ENCODE results near the gene RBM4B.
A peak's percentile ranks its signal among the peaks of the same experiment; 100 is the strongest.
"Not testable (repeated sequence)": the region's sequence is repeated elsewhere in the genome, so short reads cannot be mapped to it uniquely, and the experiment has no call there.

Gene RBM4B

GRCh38 chr11:66643745-66644437 lies 33.8 kb downstream of the RBM4B start:
- DNase-seq: no peak

DNA sequence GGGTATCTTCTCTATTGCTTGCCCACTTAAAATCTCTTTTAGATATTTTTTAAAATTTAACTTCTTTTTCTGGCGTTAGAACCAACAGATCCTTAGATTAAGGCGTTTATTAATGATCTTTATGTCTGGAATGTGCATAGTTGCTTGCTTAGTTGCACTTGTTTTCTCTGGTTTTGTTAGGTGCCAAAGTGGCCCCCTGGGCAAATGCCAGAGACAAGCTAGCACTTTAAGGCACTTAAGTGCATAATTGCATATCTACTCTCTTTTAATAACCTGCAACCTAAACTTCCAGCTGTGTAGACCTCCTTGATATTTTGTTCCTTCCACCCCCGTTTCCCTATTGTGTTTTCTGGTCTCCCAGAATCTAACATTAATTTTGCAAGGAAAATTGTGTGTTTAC lies 35.9 kb downstream of the RBM4B start:
- no peak for DNase-seq

GRCh38 chr11:66639814-66640340 lies 37.8 kb downstream of the RBM4B start:
- DNase-seq: not testable (repeated sequence)

DNA sequence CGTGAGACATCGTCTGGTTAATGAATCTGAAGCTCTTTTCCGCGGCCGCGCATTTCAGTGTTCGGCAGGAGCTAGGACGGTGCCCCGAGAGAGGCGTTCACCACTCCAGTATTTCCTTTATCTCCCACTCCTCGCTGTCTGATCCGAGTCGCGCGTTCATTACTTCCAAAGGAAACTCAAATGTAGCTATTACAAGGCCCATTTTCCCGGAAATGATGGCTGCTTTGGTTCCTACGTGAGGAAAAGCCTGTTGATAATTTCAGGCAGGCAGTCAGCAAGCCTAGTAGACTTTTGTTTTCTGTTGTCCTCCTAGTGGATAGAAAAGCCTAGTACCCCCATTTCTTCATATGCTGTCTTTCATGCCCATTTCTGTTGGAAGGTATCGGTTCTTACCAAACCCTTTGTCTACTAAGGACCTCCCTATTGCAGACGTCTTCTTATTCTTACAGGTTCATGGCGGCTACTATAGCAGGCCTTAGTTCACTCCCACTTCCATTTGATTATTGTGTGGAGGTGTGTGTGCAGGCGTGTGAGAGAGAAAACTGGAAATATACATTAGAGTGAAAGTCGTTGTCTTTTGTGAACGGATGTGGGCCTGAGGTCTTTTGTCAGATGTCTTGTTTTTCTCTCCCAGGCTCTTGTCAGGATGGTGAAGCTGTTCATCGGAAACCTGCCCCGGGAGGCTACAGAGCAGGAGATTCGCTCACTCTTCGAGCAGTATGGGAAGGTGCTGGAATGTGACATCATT lies 38.4 kb downstream of the RBM4B start:
- DNase-seq: peak in 9 of 56 donors; percentile 36 to 70 (median 53)

DNA sequence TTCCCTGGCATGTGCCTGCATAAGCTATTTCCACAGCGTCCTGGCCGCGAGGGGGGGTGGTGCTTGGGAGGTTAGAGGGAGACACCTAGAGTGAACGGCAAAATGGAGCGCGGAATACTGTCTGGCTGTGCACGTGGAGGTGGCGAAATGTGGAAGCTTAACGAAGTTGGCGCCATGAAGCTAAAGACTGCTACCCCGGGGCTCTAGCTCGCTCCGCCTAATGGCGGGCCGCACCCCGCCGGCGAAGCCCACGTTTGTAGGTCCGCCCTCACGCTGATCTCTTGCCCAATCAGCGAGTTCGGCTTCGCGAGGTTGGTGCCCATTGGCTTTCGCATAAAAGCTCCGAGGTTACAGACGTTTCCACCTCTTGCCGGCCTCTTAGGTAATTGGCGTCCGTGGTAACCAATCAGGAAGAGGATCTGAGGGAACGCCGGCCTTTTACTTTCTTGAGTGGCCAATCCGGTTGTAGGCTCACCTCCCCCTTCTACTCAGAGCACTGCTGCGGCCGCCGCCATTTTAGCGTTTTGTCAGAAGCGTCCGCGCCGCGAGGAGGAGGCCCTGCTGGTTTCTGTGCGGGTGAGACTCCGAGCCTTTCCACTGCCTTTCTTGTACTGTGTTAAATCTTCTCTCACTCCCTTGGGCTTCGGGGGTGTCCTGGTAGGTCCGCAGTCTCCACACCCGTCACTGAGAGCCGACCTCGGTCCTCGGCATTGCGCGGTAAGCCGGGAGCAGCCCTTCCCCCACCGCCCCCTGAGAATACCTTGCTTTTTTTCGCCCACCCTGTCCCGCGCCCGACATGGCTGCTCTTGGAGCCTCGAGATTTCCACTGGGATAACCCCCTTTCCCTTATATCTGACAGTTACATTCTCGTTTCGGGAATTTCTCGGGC lies 39.3 kb downstream of the RBM4B start, which contains the start of gene RBM4:
Gene RBM4, plus strand, starts transcription at position 527 of the 889 bp plus-strand sequence. CDS start 1,009 bp downstream, outside the sequence.
- peak; percentile 86 to 100 (median 98) for DNase-seq

DNA sequence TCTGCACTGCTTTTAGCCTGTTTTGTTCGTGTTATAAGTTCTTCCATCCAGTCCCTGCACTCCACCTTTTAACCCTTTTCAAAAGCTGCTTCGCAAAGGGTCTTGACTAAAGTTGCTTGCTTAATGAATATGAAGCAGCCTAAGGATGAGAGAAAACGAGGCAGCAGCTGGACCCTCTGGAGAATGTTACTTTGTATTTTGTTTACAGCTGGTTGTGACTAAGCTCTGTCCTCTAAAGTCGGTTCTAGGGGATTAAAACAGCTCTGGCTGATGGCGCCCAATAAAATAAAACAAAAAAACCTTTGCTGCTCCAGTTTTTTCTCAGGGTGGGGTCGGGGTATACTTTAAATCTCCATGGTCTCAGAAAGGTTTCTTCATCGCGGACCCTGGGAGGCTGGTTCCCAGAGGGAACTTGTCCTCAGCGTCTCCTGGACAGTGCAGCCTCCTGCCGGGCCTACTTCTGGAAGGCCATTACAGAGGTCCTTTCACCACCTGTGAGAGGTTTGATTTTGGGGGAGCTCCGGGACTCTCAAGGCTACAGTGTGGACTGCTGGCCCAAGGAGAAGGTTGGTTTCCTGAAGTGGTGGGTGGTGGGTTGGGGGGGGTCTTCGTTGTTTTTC lies 40.0 kb downstream of the RBM4B start:
- no peak for DNase-seq

DNA sequence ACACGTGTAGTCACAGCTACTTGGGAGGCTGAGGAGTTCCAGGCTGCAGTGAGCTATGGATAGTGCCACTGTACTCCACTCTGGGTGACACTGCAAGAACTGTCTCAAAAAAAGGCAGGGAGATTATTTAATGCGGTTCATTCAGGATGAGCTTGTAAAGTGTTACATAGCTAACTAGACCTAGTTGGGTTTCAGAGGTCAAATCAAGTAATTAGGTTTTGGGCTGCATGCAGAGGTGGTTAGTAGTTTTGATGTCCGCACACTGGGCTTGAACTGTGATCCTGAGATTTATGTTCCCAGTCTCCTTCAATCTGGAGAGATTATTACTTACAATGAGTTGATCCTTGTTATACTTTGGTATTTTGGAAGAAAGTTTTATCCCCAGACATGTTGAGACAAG lies 41.3 kb downstream of the RBM4B start:
- DNase-seq: no peak

DNA sequence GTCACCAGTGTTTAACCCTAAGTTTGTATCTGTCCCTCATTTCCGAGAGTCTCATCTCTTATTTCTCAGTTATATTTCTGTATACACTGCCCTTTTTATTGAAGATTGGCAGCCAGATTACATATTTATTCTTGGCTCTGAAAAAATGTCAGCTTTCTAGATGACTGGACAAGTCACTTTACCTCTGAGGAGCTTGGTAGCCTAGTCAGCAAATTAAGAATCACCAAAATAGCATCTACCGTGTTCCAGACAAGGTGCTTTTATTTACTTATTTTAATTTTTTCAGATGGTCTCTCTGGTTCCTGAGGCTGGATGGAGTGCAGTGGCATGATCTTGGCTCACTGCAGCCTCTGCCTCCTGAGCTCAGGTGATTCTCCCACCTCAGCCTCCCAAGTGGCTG lies 44.7 kb downstream of the RBM4B start:
- no peak for DNase-seq

GRCh38 chr11:66631883-66632282 lies 45.8 kb downstream of the RBM4B start:
- DNase-seq: no peak

DNA sequence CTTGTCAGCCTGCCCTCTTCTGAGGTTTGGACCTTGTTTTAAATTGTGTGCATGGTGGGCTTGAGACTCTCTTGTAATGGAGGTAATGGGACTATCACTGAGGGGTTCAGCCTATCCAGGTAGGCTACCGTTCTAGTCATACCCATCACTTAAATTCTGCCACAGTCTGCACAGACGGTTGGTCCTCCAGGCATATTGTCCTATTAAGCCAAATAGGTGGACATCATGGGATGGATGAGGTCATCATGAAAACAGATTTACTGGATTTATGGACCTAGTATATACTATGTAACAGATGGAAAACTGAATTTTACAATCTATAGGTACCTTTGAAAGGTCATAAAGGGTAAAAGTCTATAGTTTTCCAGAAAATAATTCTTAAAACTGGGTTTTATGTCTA lies 48.3 kb downstream of the RBM4B start:
- no peak for DNase-seq

- no peak for DNase-seq
These were observed 49.6 kb downstream of the RBM4B start for GRCh38 chr11:66628061-66628603.

DNA sequence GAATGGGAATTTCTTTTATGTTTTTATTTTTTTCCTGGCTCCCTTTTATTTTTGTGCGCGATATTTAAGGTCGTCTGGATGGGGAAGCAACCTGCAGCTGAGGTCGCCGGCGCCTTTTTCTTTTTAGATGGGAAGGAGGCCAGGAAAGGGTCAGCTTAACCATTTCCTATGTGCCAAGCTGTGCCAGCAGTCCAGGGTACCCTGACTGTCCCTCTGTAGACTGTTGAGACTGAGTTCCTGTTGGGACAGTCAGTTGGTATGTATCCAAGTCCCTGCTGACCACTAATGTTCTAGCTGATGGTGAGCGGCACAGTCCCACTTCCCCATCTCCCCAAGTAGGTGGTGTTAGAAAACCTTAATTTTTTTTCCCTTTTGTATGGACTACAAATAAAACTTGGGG lies 50.8 kb downstream of the RBM4B start:
- DNase-seq: peak in 1 of 56 donors; percentile 12

DNA sequence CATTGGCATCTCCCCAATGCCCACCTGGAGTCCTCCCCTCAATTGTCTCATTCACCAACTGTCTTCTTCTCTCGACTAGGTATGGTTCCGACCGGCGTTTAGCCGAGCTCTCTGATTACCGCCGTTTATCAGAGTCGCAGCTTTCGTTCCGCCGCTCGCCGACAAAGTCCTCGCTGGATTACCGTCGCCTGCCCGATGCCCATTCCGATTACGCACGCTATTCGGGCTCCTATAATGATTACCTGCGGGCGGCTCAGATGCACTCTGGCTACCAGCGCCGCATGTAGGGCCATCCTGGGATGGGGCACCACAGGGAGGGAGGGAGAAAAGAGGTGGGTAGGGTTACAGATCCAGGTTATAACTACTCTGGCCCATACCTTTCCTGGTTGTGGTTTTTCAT lies 51.3 kb downstream of the RBM4B start:
- DNase-seq: no peak

- no peak for DNase-seq
These were observed 51.9 kb downstream of the RBM4B start for GRCh38 chr11:66625752-66626149.

DNA sequence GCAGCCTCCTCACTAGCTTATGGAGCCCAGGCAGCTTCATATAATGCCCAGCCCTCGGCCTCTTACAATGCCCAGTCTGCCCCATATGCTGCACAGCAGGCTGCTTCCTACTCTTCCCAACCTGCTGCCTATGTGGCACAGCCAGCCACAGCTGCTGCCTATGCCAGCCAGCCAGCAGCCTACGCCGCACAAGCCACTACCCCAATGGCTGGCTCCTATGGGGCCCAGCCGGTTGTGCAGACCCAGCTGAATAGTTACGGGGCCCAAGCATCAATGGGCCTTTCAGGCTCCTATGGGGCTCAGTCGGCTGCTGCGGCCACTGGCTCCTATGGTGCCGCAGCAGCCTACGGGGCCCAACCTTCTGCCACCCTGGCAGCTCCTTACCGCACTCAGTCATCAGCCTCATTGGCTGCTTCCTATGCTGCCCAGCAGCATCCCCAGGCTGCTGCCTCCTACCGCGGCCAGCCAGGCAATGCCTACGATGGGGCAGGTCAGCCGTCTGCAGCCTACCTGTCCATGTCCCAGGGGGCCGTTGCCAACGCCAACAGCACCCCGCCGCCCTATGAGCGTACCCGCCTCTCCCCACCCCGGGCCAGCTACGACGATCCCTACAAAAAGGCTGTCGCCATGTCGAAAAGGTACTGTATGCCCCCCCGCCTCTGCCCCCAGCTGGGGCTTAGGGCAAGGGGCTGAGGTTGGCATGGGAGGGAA lies 52.5 kb downstream of the RBM4B start:
- no peak for DNase-seq

DNA sequence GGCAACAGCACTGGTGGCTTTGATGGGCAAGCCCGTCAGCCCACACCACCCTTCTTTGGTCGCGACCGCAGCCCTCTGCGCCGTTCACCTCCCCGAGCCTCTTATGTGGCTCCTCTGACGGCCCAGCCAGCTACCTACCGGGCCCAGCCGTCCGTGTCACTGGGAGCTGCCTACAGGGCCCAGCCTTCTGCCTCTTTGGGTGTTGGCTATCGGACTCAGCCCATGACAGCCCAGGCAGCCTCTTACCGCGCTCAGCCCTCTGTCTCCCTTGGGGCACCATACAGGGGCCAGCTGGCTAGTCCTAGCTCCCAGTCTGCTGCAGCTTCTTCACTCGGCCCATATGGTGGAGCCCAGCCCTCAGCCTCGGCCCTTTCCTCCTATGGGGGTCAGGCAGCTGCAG lies 53.2 kb downstream of the RBM4B start:
- DNase-seq: no peak

- DNase-seq: no peak
These were observed 58.6 kb downstream of the RBM4B start for GRCh38 chr11:66619080-66619554.

- peak in 7 of 56 donors; percentile 54 to 80 (median 69) for DNase-seq
These were observed 60.4 kb downstream of the RBM4B start for GRCh38 chr11:66617155-66617834.
